WTC11 (cell line): ENCODE results near the gene CAPZA3. TPM values are rescaled to one million over a fixed set of nuclear protein-coding genes. Genes with fewer than 3 reads are reported as not detected.

Experiments used
- ATAC-seq: fragments of 200-7000 bp; cut with Tn5 transposase; 2 replicates; pipeline ENCODE4 v1.10.0; 2021; ENCODE audit warnings: mild to moderate bottlenecking, moderate library complexity
- Bru-seq: library from RNA; stranded (reverse); fragments of 400-500 nt; gene quantifications from one replicate; lab custom pipeline; 2021; lab: Mats Ljungman, UMichigan
- CTCF ChIA-PET: fragments of 300-600 bp; sonication (Branson Sonifier 250); formaldehyde crosslinking; loops from one replicate; lab custom pipeline; 2021; ENCODE audit warnings: antibody characterized with exemption; lab: Charles Lee
- POLR2A ChIA-PET: fragments of 350-600 bp; sonication (Branson Sonifier 250); formaldehyde crosslinking; loops from one replicate; lab custom pipeline; 2021; ENCODE audit warnings: antibody characterized with exemption; lab: Charles Lee
- DNase-seq: peaks from one replicate; pipeline ENCODE4 v3.0.0; 2021; ENCODE audit warnings: low spot score
- H3K27ac Mint-ChIP-seq: 2 replicates; pipeline ENCODE4 v1.8.0; 2021; ENCODE audit warnings: mixed read lengths
- H3K27me3 Mint-ChIP-seq: 2 replicates; pipeline ENCODE4 v1.8.0; 2021; ENCODE audit warnings: low read depth, mild to moderate bottlenecking, moderate library complexity, mixed read lengths
- H3K36me3 Mint-ChIP-seq: 2 replicates; pipeline ENCODE4 v1.8.0; 2021; ENCODE audit warnings: mixed read lengths
- H3K4me1 Mint-ChIP-seq: 2 replicates; pipeline ENCODE4 v1.8.0; 2022; ENCODE audit warnings: mixed read lengths
- H3K4me3 Mint-ChIP-seq: 2 replicates; pipeline ENCODE4 v1.8.0; 2021; ENCODE audit warnings: mild to moderate bottlenecking, moderate library complexity, mixed read lengths
- H3K9me3 Mint-ChIP-seq: 2 replicates; pipeline ENCODE4 v1.8.0; 2021; ENCODE audit warnings: mixed read lengths
- ARID4B ChIP-seq: sonication (generic); formaldehyde crosslinking; IDR thresholded peaks from 2 replicates; pipeline ENCODE4 v1.8.0; 2023; ENCODE audit warnings: missing genetic modification reagents, mild to moderate bottlenecking, borderline replicate concordance
- ATF1 ChIP-seq: sonication (generic); formaldehyde crosslinking; IDR thresholded peaks from 2 replicates; pipeline ENCODE4 v1.8.1; 2023; ENCODE audit warnings: mild to moderate bottlenecking, moderate library complexity, missing genetic modification reagents
- ATF2 ChIP-seq: sonication (generic); formaldehyde crosslinking; IDR thresholded peaks from 2 replicates; pipeline ENCODE4 v1.8.1; 2022; ENCODE audit warnings: low read depth, missing genetic modification reagents, borderline replicate concordance
- E2F1 ChIP-seq: sonication (generic); formaldehyde crosslinking; IDR thresholded peaks from 2 replicates; pipeline ENCODE4 v1.8.0; 2022; ENCODE audit warnings: mild to moderate bottlenecking, missing genetic modification reagents
- FOXP4 ChIP-seq: sonication (generic); formaldehyde crosslinking; IDR thresholded peaks from 2 replicates; pipeline ENCODE4 v1.8.0; 2022; ENCODE audit warnings: mild to moderate bottlenecking, missing genetic modification reagents
- IRF2 ChIP-seq: sonication (generic); formaldehyde crosslinking; IDR thresholded peaks from 2 replicates; pipeline ENCODE4 v1.8.0; 2022; ENCODE audit warnings: low read depth, missing genetic modification reagents, borderline replicate concordance
- KAT7 ChIP-seq: sonication (generic); formaldehyde crosslinking; IDR thresholded peaks from 2 replicates; pipeline ENCODE4 v1.8.1; 2023; ENCODE audit warnings: missing genetic modification reagents, mild to moderate bottlenecking, borderline replicate concordance
- MAX ChIP-seq: sonication (generic); formaldehyde crosslinking; IDR thresholded peaks from 2 replicates; pipeline ENCODE4 v1.8.0; 2022; ENCODE audit warnings: mild to moderate bottlenecking, missing genetic modification reagents
- NFATC4 ChIP-seq: fragments of 250-450 bp; sonication (Bioruptor Pico); IDR thresholded peaks from 2 replicates; pipeline ENCODE4 v1.9.0; 2021; ENCODE audit warnings: mild to moderate bottlenecking
- NR1H2 ChIP-seq: sonication (generic); formaldehyde crosslinking; IDR thresholded peaks from 2 replicates; pipeline ENCODE4 v1.9.0; 2021; ENCODE audit warnings: mild to moderate bottlenecking, moderate library complexity, missing genetic modification reagents
- PRDM15 ChIP-seq: sonication (generic); formaldehyde crosslinking; IDR thresholded peaks from 2 replicates; pipeline ENCODE4 v1.8.0; 2022; ENCODE audit warnings: missing genetic modification reagents
- SMAD4 ChIP-seq: sonication (generic); formaldehyde crosslinking; IDR thresholded peaks from 2 replicates; pipeline ENCODE4 v1.8.0; 2022; ENCODE audit warnings: mild to moderate bottlenecking, missing genetic modification reagents
- ZBTB21 ChIP-seq: sonication (generic); formaldehyde crosslinking; IDR thresholded peaks from 2 replicates; pipeline ENCODE4 v1.8.1; 2023; ENCODE audit warnings: mild to moderate bottlenecking, missing genetic modification reagents, borderline replicate concordance
- ZMAT4 ChIP-seq: fragments of 250-450 bp; sonication (Bioruptor Pico); IDR thresholded peaks from 2 replicates; pipeline ENCODE4 v1.9.0; 2021; ENCODE audit warnings: mild to moderate bottlenecking
- ZNF121 ChIP-seq: sonication (generic); formaldehyde crosslinking; IDR thresholded peaks from 2 replicates; pipeline ENCODE4 v1.8.0; 2023; ENCODE audit warnings: missing genetic modification reagents
- ZNF138 ChIP-seq: sonication (generic); formaldehyde crosslinking; conservative IDR thresholded peaks from 2 replicates; pipeline ENCODE4 v1.8.1; 2022; ENCODE audit warnings: mild to moderate bottlenecking, moderate library complexity, missing genetic modification reagents
- ZNF281 ChIP-seq: sonication (generic); formaldehyde crosslinking; IDR thresholded peaks from 2 replicates; pipeline ENCODE4 v1.8.0; 2023; ENCODE audit warnings: mild to moderate bottlenecking, missing genetic modification reagents
- long read RNA-seq, 3 experiments: library from RNA in 1 of 3; library from capped mRNA in 1 of 3; library from polyadenylated mRNA in 1 of 3; unstranded in 2 of 3; stranded (forward) in 1 of 3; transcript quantifications; one replicate each; pipeline ENCODE4 v2.0.0, GENCODE V29; 2021
- total RNA-seq: library from RNA; stranded (reverse); gene quantifications from 3 replicates; pipeline ENCODE4 v1.2.3, GENCODE V29; 2021

CAPZA3 gene
- total RNA-seq (not detected in 3 replicates), Bru-seq, nascent RNA (not detected)
- long read RNA-seq, experiment 1: 0 reads
- long read RNA-seq, experiment 2: 0 reads
- long read RNA-seq, experiment 3: 0 reads

- DNase-seq (no peak), ATAC-seq (no peak)
- Mint-ChIP-seq H3K4me1 (no peaks in the 10 kb centered on the region), H3K9me3 (peaks cover 33% of the 10 kb centered on the region), H3K36me3 (peaks cover 18% of the 10 kb centered on the region), H3K27ac (no peak within 1 kb of the TSS), H3K4me3 (no peak within 1 kb of the TSS), H3K27me3 (no peaks in the 10 kb centered on the region; the same call in 1 of the 2 replicates)
- no peak for TF ChIP-seq ARID4B (CRISPR knock-in tag)
- TF ChIP-seq ATF2 (CRISPR knock-in tag): no peak
- no peak for TF ChIP-seq NFATC4 (CRISPR knock-in tag)
- ChIA-PET CTCF (no interaction called here), POLR2A (no interaction called here)
Measured at GRCh38 chr12:18737819-18738218, at the start of gene CAPZA3, which contains the start of gene PLCZ1. Gene CAPZA3, plus strand, starts transcription at chr12:18738119. Its CDS starts 150 bp downstream, at chr12:18738269. Gene PLCZ1, minus strand, starts transcription at chr12:18738012. Its CDS starts 641 bp downstream, at chr12:18737371.

- Mint-ChIP-seq H3K4me3 (no peak overlapping the region), H3K27ac (no peak overlapping the region), H3K36me3 (no peaks in the 10 kb centered on the region), H3K9me3 (peaks cover 7% of the 10 kb centered on the region), H3K27me3 (no peaks in the 10 kb centered on the region), H3K4me1 (0 out of 2 replicates have a peak, but pooled peaks cover 4% of the 10 kb centered on the region)
- no peak for DNase-seq
- ChIA-PET CTCF (no interaction called here), POLR2A (no interaction called here)
- ATAC-seq: no peak
- TF ChIP-seq IRF2 (CRISPR knock-in tag) (no peak), FOXP4 (no peak), PRDM15 (CRISPR knock-in tag) (no peak), ZBTB21 (CRISPR knock-in tag) (no peak), NR1H2 (CRISPR knock-in tag) (no peak), ZNF121 (no peak), ZNF281 (CRISPR knock-in tag) (no peak), ZMAT4 (CRISPR knock-in tag) (no peak), ATF1 (CRISPR knock-in tag) (no peak), E2F1 (CRISPR knock-in tag) (no peak), KAT7 (no peak), SMAD4 (CRISPR knock-in tag) (no peak), MAX (no peak), ZNF138 (CRISPR knock-in tag) (no peak)
Measured at GRCh38 chr12:18689771-18690170, 48.1 kb upstream of the CAPZA3 start.
